SK-N-MC (cell line): ENCODE data around the gene MLN.

Experiments
- DNase-seq: peaks from one replicate; pipeline ENCODE4 v3.0.0-alpha.2; 2011; ENCODE audit warnings: low read depth, low spot score
- H3K27ac ChIP-seq: fragments of 200-600 bp; sonication (generic); 2 replicates; pipeline ENCODE4 v1.5.1; 2016; ENCODE audit warnings: mixed run types
- H3K36me3 ChIP-seq: fragments of 200-600 bp; sonication (generic); 2 replicates; pipeline ENCODE4 v1.6.1; 2017; ENCODE audit warnings: antibody characterized with exemption, low read length, mixed read lengths; ENCODE audit not compliant: insufficient read depth
- H3K4me3 ChIP-seq: fragments of 200-600 bp; sonication (generic); 2 replicates; pipeline ENCODE4 v1.5.1; 2016
- H3K9ac ChIP-seq: fragments of 200-600 bp; sonication (generic); 2 replicates; pipeline ENCODE4 v1.8.0; 2017; ENCODE audit warnings: mixed run types, mixed read lengths; ENCODE audit not compliant: insufficient read length
- H3K9me3 ChIP-seq: fragments of 200-600 bp; sonication (generic); 2 replicates; pipeline ENCODE4 v1.6.1; 2017; ENCODE audit warnings: low read depth, mild to moderate bottlenecking, antibody characterized with exemption, low read length, moderate library complexity, mixed read lengths
- EZH2 ChIP-seq: fragments of 200-600 bp; sonication (generic); IDR thresholded peaks from one replicate; pipeline ENCODE4 v1.6.1; 2017; ENCODE audit warnings: antibody characterized with exemption
- FOXP2 ChIP-seq: optimal IDR thresholded peaks from 2 replicates; pipeline ENCODE3; 2011; ENCODE audit warnings: mild to moderate bottlenecking, moderate library complexity; ENCODE audit not compliant: insufficient read depth; ENCODE audit errors: extremely low read length, control extremely low read depth
- POLR2AphosphoS5 ChIP-seq: IDR thresholded peaks from 2 replicates; pipeline ENCODE4 v1.6.1; 2012; ENCODE audit warnings: mild to moderate bottlenecking, low read depth, low read length, borderline replicate concordance

Gene MLN

GRCh38 chr6:33827546-33828451 is 24.0 kb upstream of the MLN start:
- Histone ChIP-seq H3K36me3 (no peaks in the 10 kb centered on the region), H3K4me3 (no peak overlapping the region)
- DNase-seq = no peak

GRCh38 chr6:33826537-33826936 is 22.7 kb upstream of the MLN start:
- Histone ChIP-seq H3K36me3 (no peaks in the 10 kb centered on the region), H3K27ac (no peak overlapping the region), H3K9ac (no peak overlapping the region), H3K9me3 (no peaks in the 10 kb centered on the region), H3K4me3 (no peak overlapping the region)
- TF ChIP-seq POLR2AphosphoS5 (no peak), EZH2 (no peak), FOXP2 (no peak)
- no peak for DNase-seq

More at GRCh38 chr6:33827546-33828451, 24.0 kb upstream of the MLN start:
- TF ChIP-seq POLR2AphosphoS5 (no peak), EZH2 (no peak), FOXP2 (peak; percentile 31)
- Histone ChIP-seq H3K9me3 (no peaks in the 10 kb centered on the region), H3K9ac (no peak overlapping the region), H3K27ac (no peak overlapping the region)

- no peak for DNase-seq
- H3K27ac ChIP-seq = no peak overlapping the region
- no peak for TF ChIP-seq FOXP2
- TF ChIP-seq EZH2 = no peak
- H3K4me3 ChIP-seq = no peak overlapping the region
- H3K9me3 ChIP-seq = no peaks in the 10 kb centered on the region
- no peak overlapping the region for H3K9ac ChIP-seq
- no peaks in the 10 kb centered on the region for H3K36me3 ChIP-seq
Measured at GRCh38 chr6:33824461-33825154, 20.8 kb upstream of the MLN start.

GRCh38 chr6:33823806-33824205 is 20.0 kb upstream of the MLN start:
- H3K9ac ChIP-seq = no peak overlapping the region
- H3K27ac ChIP-seq = no peak overlapping the region
- H3K36me3 ChIP-seq = no peaks in the 10 kb centered on the region
- no peaks in the 10 kb centered on the region for H3K9me3 ChIP-seq
- no peak for DNase-seq
- TF ChIP-seq EZH2 (no peak), POLR2AphosphoS5 (no peak), FOXP2 (no peak)
- H3K4me3 ChIP-seq = no peak overlapping the region

- DNase-seq = no peak
- Histone ChIP-seq H3K36me3 (no peaks in the 10 kb centered on the region), H3K9me3 (no peaks in the 10 kb centered on the region), H3K27ac (no peak overlapping the region), H3K9ac (no peak overlapping the region), H3K4me3 (no peak overlapping the region)
- no peak for TF ChIP-seq POLR2AphosphoS5
- no peak for TF ChIP-seq FOXP2
- no peak for TF ChIP-seq EZH2
Measured at GRCh38 chr6:33822575-33823395, 19.0 kb upstream of the MLN start.

- no peak for DNase-seq
- Histone ChIP-seq H3K27ac (no peak overlapping the region), H3K9me3 (no peaks in the 10 kb centered on the region), H3K36me3 (no peaks in the 10 kb centered on the region), H3K9ac (no peak overlapping the region), H3K4me3 (no peak overlapping the region)
- TF ChIP-seq EZH2 = no peak
- TF ChIP-seq POLR2AphosphoS5 = no peak
- TF ChIP-seq FOXP2 = no peak
Measured at GRCh38 chr6:33820784-33821520, 17.1 kb upstream of the MLN start.

GRCh38 chr6:33820243-33820642 is 16.4 kb upstream of the MLN start:
- no peaks in the 10 kb centered on the region for H3K9me3 ChIP-seq
- H3K9ac ChIP-seq = no peak overlapping the region
- H3K27ac ChIP-seq = no peak overlapping the region
- H3K36me3 ChIP-seq = no peaks in the 10 kb centered on the region
- no peak overlapping the region for H3K4me3 ChIP-seq
- TF ChIP-seq POLR2AphosphoS5 (no peak), FOXP2 (no peak)
- DNase-seq = no peak
